Measurements from ENCODE around the gene GRSF1. TPM values are rescaled to one million over a fixed set of nuclear protein-coding genes. Genes with fewer than 3 reads are reported as not detected.

GRSF1 gene, protein sequence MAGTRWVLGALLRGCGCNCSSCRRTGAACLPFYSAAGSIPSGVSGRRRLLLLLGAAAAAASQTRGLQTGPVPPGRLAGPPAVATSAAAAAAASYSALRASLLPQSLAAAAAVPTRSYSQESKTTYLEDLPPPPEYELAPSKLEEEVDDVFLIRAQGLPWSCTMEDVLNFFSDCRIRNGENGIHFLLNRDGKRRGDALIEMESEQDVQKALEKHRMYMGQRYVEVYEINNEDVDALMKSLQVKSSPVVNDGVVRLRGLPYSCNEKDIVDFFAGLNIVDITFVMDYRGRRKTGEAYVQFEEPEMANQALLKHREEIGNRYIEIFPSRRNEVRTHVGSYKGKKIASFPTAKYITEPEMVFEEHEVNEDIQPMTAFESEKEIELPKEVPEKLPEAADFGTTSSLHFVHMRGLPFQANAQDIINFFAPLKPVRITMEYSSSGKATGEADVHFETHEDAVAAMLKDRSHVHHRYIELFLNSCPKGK
- 46.1 TPM for polyA plus RNA-seq (2013, experiment 1 of 2)
- 46.2 TPM for polyA plus RNA-seq (2013, experiment 2 of 2)

DNA sequence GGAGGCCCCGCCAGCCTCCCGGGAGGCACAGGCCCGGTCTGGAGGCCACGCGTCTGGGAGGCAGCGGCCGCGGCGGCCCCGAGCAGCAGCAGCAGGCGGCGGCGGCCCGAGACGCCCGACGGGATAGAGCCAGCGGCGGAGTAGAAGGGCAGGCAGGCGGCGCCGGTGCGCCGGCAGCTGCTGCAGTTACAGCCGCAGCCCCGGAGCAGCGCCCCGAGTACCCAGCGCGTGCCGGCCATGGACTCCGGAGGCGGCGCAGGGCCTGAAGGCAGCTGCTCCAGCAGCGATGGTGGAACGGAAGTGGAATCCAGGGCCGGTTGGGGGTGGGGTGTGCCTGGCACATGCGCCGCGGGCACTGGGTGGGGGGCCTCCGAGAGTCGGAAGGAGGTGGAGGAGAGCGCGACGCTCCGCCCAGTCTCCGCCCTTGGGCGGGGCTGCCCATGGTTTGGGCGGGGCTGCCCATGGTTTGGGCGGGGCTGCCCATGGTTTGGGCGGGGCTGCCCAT is at the start of gene GRSF1:
TSS of gene GRSF1 (minus strand) at position 302 of the 505 bp plus-strand sequence. CDS start at position 239, 63 bp downstream.
- Histone ChIP-seq H2AK5ac (ENCODE audit: low read depth, low read length) (peak within 1 kb of the TSS; percentile 4), H3K36me3 (replicated peaks in 1 of 2; ENCODE audit: control insufficient read depth in 2 of 2, insufficient read depth in 2 of 2, low read length in 2 of 2) (peaks cover 7 to 27% of the 10 kb centered on the region in 2 donors), H2BK15ac (ENCODE audit: low read length) (no peak within 1 kb of the TSS), H2BK5ac (ENCODE audit: low read length) (peak within 1 kb of the TSS; percentile 93), H3K4ac (ENCODE audit: low read length) (no peak within 1 kb of the TSS), H3K14ac (ENCODE audit: low read length) (peak within 1 kb of the TSS; percentile 97), H3K9ac (ENCODE audit: low read depth, low read length, poor library complexity) (peak within 1 kb of the TSS; percentile 82), H2BK120ac (ENCODE audit: low read depth, low read length) (no peak within 1 kb of the TSS), H4K91ac (ENCODE audit: low read depth, low read length, poor library complexity) (no peak within 1 kb of the TSS), H4K8ac (ENCODE audit: low read depth, low read length) (peak within 1 kb of the TSS; percentile 65), H3K4me1 (ENCODE audit: control insufficient read depth in 2 of 2, insufficient read depth in 1 of 2, low read depth in 1 of 2, low read length in 2 of 2) (no peaks in the 10 kb centered on the region), H3K23ac (ENCODE audit: low read depth, low read length, poor library complexity) (peak within 1 kb of the TSS; percentile 99), H2BK12ac (ENCODE audit: low read length) (peak within 1 kb of the TSS; percentile 58), H3K27ac (replicated peaks; ENCODE audit: low read length) (peak within 1 kb of the TSS; percentile 61), H3K27me3 (ENCODE audit: control insufficient read depth in 3 of 3, insufficient read depth in 3 of 3, low read depth in 1 of 3, low read length in 3 of 3) (no peaks in the 10 kb centered on the region), H3K4me3 (ENCODE audit: low read length in 2 of 2) (peak within 1 kb of the TSS; percentile 85 to 99), H3K4me2 (ENCODE audit: insufficient read depth, low read length, poor library complexity, severe bottlenecking) (peak within 1 kb of the TSS; percentile 75), H3K79me1 (ENCODE audit: low read depth, low read length) (peaks cover 4% of the 10 kb centered on the region), H3K9me3 (replicated peaks in 1 of 2; ENCODE audit: control insufficient read depth in 2 of 2, insufficient read depth in 1 of 2, low read depth in 1 of 2, low read length in 2 of 2) (peaks cover 0 to 1% of the 10 kb centered on the region in 2 donors), H3K18ac (ENCODE audit: low read length) (peak within 1 kb of the TSS; percentile 98), H2AFZ (ENCODE audit: low read length) (peak within 1 kb of the TSS; percentile 90)
- DNase-seq (ENCODE audit: low spot score): peak; percentile 87
- no CpG with 5 or more reads among the region's 51 CpGs for WGBS, 2 donors (ENCODE audit: extremely low coverage in 2 of 2, insufficient read length in 2 of 2, insufficient replicate concordance in 1 of 2)

GRCh38 chr4:70885174-70885573 is 45.5 kb upstream of the GRSF1 start:
- Histone ChIP-seq H3K36me3 (replicated peaks in 1 of 2; ENCODE audit: control insufficient read depth in 2 of 2, insufficient read depth in 2 of 2, low read length in 2 of 2) (no peaks in the 10 kb centered on the region), H2AFZ (ENCODE audit: low read length) (no peak overlapping the region), H3K27me3 (ENCODE audit: control insufficient read depth in 3 of 3, insufficient read depth in 3 of 3, low read depth in 1 of 3, low read length in 3 of 3) (no peaks in the 10 kb centered on the region), H3K4me3 (ENCODE audit: low read length in 2 of 2) (no peak overlapping the region), H4K8ac (ENCODE audit: low read depth, low read length) (no peak overlapping the region), H3K14ac (ENCODE audit: low read length) (no peak overlapping the region), H3K4ac (ENCODE audit: low read length) (no peak overlapping the region), H3K27ac (replicated peaks; ENCODE audit: low read length) (no peak overlapping the region), H3K9ac (ENCODE audit: low read depth, low read length, poor library complexity) (no peak overlapping the region), H2BK5ac (ENCODE audit: low read length) (no peak overlapping the region), H2BK12ac (ENCODE audit: low read length) (no peak overlapping the region), H2BK15ac (ENCODE audit: low read length) (no peak overlapping the region), H2BK120ac (ENCODE audit: low read depth, low read length) (no peak overlapping the region), H2AK5ac (ENCODE audit: low read depth, low read length) (no peak overlapping the region), H3K4me2 (ENCODE audit: insufficient read depth, low read length, poor library complexity, severe bottlenecking) (no peak overlapping the region), H3K23ac (ENCODE audit: low read depth, low read length, poor library complexity) (no peak overlapping the region), H4K91ac (ENCODE audit: low read depth, low read length, poor library complexity) (no peak overlapping the region), H3K4me1 (ENCODE audit: control insufficient read depth in 2 of 2, insufficient read depth in 1 of 2, low read depth in 1 of 2, low read length in 2 of 2) (no peaks in the 10 kb centered on the region), H3K79me1 (ENCODE audit: low read depth, low read length) (no peaks in the 10 kb centered on the region), H3K9me3 (replicated peaks in 1 of 2; ENCODE audit: control insufficient read depth in 2 of 2, insufficient read depth in 1 of 2, low read depth in 1 of 2, low read length in 2 of 2) (peaks cover 0 to 3% of the 10 kb centered on the region in 2 donors), H3K18ac (ENCODE audit: low read length) (no peak overlapping the region)
- no peak for DNase-seq (ENCODE audit: low spot score)
- WGBS, 2 donors (ENCODE audit: extremely low coverage in 2 of 2, insufficient read length in 2 of 2, insufficient replicate concordance in 1 of 2): no CpG with 5 or more reads among the region's 6 CpGs

DNA sequence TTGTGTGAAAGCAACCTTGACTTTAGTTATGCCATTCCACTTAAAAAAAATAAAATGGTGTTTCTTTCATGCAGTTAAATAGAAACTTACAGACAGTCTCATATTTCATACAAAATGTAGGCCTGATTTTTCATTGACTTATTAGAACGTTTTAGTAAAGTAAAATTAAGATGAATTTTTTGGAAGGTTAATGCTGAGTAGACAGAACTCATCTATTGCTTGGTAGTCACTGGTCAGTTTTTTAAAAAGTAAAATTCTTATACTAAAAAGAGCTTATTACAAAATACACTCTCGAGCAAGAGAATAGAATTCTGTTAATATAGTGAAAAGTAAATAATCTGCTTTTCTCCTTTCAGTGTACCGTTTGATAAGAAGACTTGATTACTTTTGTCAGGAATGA is 41.0 kb upstream of the GRSF1 start:
- Histone ChIP-seq H4K91ac (ENCODE audit: low read depth, low read length, poor library complexity) (no peak overlapping the region), H3K18ac (ENCODE audit: low read length) (no peak overlapping the region), H3K27ac (replicated peaks; ENCODE audit: low read length) (no peak overlapping the region), H3K27me3 (ENCODE audit: control insufficient read depth in 3 of 3, insufficient read depth in 3 of 3, low read depth in 1 of 3, low read length in 3 of 3) (no peaks in the 10 kb centered on the region), H2BK5ac (ENCODE audit: low read length) (no peak overlapping the region), H3K4me3 (ENCODE audit: low read length in 2 of 2) (no peak overlapping the region), H3K79me1 (ENCODE audit: low read depth, low read length) (no peaks in the 10 kb centered on the region), H2BK15ac (ENCODE audit: low read length) (no peak overlapping the region), H2BK120ac (ENCODE audit: low read depth, low read length) (no peak overlapping the region), H3K14ac (ENCODE audit: low read length) (no peak overlapping the region), H3K4ac (ENCODE audit: low read length) (no peak overlapping the region), H3K4me1 (ENCODE audit: control insufficient read depth in 2 of 2, insufficient read depth in 1 of 2, low read depth in 1 of 2, low read length in 2 of 2) (no peaks in the 10 kb centered on the region), H3K9me3 (replicated peaks in 1 of 2; ENCODE audit: control insufficient read depth in 2 of 2, insufficient read depth in 1 of 2, low read depth in 1 of 2, low read length in 2 of 2) (peaks cover 0 to 3% of the 10 kb centered on the region in 2 donors), H2AFZ (ENCODE audit: low read length) (no peak overlapping the region), H3K23ac (ENCODE audit: low read depth, low read length, poor library complexity) (no peak overlapping the region), H3K4me2 (ENCODE audit: insufficient read depth, low read length, poor library complexity, severe bottlenecking) (no peak overlapping the region), H3K36me3 (replicated peaks in 1 of 2; ENCODE audit: control insufficient read depth in 2 of 2, insufficient read depth in 2 of 2, low read length in 2 of 2) (no peaks in the 10 kb centered on the region), H2AK5ac (ENCODE audit: low read depth, low read length) (no peak overlapping the region), H2BK12ac (ENCODE audit: low read length) (no peak overlapping the region), H4K8ac (ENCODE audit: low read depth, low read length) (no peak overlapping the region), H3K9ac (ENCODE audit: low read depth, low read length, poor library complexity) (no peak overlapping the region)
- no peak for DNase-seq (ENCODE audit: low spot score)
- no CpG with 5 or more reads among the region's 3 CpGs for WGBS, 2 donors (ENCODE audit: extremely low coverage in 2 of 2, insufficient read length in 2 of 2, insufficient replicate concordance in 1 of 2)

- Histone ChIP-seq H2AFZ (ENCODE audit: low read length) (no peak overlapping the region), H3K9me3 (replicated peaks in 1 of 2; ENCODE audit: control insufficient read depth in 2 of 2, insufficient read depth in 1 of 2, low read depth in 1 of 2, low read length in 2 of 2) (no peaks in the 10 kb centered on the region), H3K4me3 (ENCODE audit: low read length in 2 of 2) (no peak overlapping the region), H3K23ac (ENCODE audit: low read depth, low read length, poor library complexity) (no peak overlapping the region), H2BK5ac (ENCODE audit: low read length) (no peak overlapping the region), H2AK5ac (ENCODE audit: low read depth, low read length) (no peak overlapping the region), H2BK120ac (ENCODE audit: low read depth, low read length) (no peak overlapping the region), H2BK15ac (ENCODE audit: low read length) (no peak overlapping the region), H3K4me1 (ENCODE audit: control insufficient read depth in 2 of 2, insufficient read depth in 1 of 2, low read depth in 1 of 2, low read length in 2 of 2) (no peaks in the 10 kb centered on the region), H3K18ac (ENCODE audit: low read length) (no peak overlapping the region), H3K14ac (ENCODE audit: low read length) (no peak overlapping the region), H3K36me3 (replicated peaks in 1 of 2; ENCODE audit: control insufficient read depth in 2 of 2, insufficient read depth in 2 of 2, low read length in 2 of 2) (no peaks in the 10 kb centered on the region), H3K27ac (replicated peaks; ENCODE audit: low read length) (no peak overlapping the region), H3K27me3 (ENCODE audit: control insufficient read depth in 3 of 3, insufficient read depth in 3 of 3, low read depth in 1 of 3, low read length in 3 of 3) (no peaks in the 10 kb centered on the region), H3K4ac (ENCODE audit: low read length) (no peak overlapping the region), H2BK12ac (ENCODE audit: low read length) (no peak overlapping the region), H3K9ac (ENCODE audit: low read depth, low read length, poor library complexity) (no peak overlapping the region), H4K8ac (ENCODE audit: low read depth, low read length) (no peak overlapping the region), H4K91ac (ENCODE audit: low read depth, low read length, poor library complexity) (no peak overlapping the region), H3K79me1 (ENCODE audit: low read depth, low read length) (no peaks in the 10 kb centered on the region), H3K4me2 (ENCODE audit: insufficient read depth, low read length, poor library complexity, severe bottlenecking) (no peak overlapping the region)
- WGBS, 2 donors (ENCODE audit: extremely low coverage in 2 of 2, insufficient read length in 2 of 2, insufficient replicate concordance in 1 of 2): no CpG with 5 or more reads among the region's 3 CpGs
- DNase-seq (ENCODE audit: low spot score): no peak
Measured at GRCh38 chr4:70877556-70877955, 37.9 kb upstream of the GRSF1 start.
